Hypothalamus (tissue), 51 donors: Measurements from ENCODE around the gene THSD4.

ENCODE experiments used
- DNase-seq, 51 donors: peaks; one replicate each; lab custom pipeline; 2025; lab: John Stamatoyannopoulos, UW

The THSD4 gene

GRCh38 chr15:71806452-71806931 lies 691.2 kb downstream of the THSD4 start:
- DNase-seq: no peak

GRCh38 chr15:71807125-71807629 lies 691.9 kb downstream of the THSD4 start:
- DNase-seq: no peak

DNA sequence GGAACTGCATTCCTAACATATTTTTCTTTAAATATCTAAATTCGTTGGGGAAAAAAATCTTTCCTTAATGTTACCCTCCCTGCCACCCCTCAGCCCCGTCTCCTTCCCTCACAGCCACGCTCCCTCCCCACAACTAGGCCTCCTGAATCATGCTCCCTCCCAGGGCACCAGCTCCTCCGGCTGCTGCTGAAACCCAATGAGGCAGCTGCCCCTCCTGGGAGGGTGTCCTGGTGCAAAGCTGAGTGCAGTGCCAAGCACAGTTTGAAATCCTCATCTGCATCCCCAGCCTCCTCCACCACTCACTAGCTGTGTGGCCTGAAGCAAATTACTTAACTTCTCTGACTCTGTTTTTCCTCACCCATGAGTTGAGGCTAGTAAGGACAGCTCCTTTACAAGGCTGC lies 692.4 kb downstream of the THSD4 start:
- no peak for DNase-seq

DNA sequence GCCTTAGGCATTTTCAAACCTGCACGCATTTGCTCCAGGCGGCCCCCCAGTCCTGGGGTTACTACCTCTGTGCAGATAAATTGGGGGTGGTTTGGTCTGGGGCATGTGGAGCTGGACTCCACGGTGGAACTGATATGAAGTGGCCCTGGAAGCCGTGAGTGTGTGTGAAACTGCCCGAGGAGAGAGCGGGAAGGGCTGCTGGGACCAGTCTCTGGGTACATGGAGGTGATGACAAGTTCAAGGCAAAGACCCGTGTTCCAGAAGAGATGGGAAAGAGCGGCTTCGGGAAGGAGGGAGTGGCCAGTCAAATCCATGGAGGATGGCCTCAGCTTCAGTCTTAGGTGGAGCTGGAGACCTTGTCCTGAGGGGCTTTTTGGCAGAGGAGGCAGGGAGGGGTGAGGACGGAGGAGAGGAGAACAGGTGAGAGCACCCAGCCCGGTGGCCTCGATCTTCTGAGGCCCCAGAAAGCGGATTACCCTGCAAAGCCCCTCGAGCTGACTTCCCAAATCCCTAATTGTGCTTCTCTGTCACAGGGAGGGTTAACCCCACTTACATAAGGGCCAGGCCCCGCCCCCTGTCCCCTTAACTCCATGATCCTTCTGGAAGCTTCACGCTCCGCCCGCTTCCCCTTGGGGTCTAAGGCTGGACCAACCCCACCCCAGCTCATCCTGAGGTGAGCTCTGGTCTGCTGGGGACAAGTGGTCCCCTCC lies 693.2 kb downstream of the THSD4 start:
- DNase-seq: no peak

DNA sequence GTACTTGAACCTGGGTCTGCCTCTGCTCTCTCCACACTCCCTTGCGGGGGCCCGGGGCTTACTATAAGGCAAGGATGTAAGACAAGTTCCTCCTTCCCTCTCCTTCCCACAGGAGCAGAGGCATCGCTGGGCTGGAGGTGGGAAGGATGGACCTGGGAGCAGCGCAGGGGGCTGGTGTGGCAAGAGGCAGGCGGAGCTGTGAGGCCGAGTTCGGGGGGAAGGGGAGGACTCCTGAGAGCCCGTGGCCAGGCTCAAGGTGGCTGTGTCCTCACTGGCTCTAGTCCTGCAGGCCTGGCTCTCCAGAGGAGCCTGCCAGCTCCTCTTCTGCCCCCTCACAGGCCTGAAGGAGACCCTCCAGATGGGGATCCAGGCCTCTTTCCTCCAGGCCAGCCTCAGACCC lies 694.1 kb downstream of the THSD4 start:
- no peak for DNase-seq

DNA sequence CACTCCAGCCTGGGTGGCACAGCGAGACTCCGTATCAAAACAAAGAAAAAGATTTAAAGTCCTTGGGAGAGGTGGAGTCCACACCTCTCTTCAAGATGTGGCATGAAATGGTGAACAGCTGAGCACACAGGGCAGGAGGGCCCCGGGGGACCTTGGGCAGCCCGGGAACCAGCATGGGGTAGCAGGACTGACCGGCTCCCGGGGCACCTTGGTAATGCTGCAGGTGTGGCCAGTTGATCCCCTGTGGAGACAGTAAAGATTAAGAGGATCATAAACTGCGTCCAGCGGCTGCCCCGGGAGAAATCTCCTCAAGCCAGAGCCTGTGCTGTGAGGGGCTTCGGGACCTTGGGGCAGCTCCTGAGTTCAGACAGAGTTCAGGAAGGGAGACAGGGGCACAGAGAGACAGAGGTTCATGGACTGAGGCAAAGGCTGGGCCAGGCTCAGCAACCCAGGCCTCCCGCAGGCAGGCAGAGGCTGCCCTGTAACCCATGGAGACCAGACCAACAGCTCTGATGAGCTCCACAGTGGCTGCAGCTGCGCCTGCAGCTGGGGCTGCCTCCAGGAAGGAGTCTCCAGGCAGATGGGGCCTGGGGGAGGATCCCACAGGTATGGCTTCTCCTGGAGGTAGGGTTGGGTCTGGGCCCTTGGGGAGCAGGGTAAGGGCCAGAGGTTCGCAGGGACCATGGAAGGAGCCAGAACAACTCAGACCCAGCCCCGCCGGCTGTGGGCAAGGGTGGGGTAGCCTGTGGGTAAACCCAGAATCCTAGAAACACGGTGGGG lies 695.2 kb downstream of the THSD4 start, which contains the start of gene NR2E3:
NR2E3 (plus strand) TSS at position 299 of the 780 bp plus-strand sequence; CDS start at position 489, 190 bp downstream.
- DNase-seq: no peak

DNA sequence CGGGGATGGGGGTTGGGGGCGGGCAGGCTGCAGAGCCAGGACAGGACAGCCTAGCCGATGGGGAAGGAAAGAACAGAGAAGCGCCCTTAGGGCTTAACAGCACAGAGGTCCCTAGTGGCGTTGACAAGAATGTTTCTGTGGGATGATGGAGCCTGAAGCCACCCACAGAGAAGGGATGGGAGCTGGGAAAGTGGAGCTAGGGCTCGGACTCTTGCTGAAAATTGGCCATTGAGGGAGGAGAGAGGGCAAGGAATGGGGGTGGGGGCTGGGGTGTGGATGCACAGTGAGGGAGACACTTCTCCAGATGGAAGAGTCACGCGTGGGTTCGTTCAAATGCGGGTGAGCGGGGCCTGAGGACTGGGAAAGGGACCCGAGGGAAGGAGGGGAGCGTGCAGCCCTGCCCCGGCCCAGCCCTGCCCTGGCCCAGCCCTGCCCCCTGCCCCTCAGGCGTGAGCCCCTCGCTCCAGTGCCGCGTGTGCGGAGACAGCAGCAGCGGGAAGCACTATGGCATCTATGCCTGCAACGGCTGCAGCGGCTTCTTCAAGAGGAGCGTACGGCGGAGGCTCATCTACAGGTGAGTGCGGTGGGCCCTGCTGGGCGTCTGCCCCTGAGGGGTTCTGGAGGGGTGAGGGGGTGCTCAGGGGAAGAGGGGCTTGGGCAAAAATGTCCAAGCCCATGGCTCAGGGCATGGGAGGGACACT lies 695.9 kb downstream of the THSD4 start:
- no peak for DNase-seq

DNA sequence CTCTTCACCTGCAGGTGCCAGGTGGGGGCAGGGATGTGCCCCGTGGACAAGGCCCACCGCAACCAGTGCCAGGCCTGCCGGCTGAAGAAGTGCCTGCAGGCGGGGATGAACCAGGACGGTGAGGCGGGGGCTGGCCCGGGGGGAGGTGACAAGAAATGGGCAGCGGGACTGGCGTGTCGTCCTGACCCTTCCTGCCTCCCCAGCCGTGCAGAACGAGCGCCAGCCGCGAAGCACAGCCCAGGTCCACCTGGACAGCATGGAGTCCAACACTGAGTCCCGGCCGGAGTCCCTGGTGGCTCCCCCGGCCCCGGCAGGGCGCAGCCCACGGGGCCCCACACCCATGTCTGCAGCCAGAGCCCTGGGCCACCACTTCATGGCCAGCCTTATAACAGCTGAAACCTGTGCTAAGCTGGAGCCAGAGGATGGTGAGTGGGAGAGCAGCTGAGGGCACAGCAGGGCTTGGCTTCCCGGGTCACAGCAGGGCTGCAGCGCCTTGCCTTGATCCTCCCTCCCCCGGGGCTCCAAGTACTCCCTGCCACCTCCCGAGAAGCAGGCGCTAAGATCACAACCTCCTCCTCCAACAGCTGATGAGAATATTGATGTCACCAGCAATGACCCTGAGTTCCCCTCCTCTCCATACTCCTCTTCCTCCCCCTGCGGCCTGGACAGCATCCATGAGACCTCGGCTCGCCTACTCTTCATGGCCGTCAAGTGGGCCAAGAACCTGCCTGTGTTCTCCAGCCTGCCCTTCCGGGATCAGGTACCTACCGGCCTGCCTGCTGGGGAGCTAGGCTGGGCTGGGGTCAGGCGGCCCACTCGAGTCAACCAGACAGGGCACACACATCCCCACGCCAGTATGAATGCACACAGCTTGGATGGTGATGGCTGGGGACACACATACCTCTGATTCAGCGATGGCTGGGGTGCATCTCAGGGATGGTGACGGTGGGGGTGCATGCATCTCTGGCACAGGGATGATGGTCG lies 696.8 kb downstream of the THSD4 start:
- no peak for DNase-seq

- no peak for DNase-seq
Observed at GRCh38 chr15:71812966-71813722, 697.9 kb downstream of the THSD4 start.

DNA sequence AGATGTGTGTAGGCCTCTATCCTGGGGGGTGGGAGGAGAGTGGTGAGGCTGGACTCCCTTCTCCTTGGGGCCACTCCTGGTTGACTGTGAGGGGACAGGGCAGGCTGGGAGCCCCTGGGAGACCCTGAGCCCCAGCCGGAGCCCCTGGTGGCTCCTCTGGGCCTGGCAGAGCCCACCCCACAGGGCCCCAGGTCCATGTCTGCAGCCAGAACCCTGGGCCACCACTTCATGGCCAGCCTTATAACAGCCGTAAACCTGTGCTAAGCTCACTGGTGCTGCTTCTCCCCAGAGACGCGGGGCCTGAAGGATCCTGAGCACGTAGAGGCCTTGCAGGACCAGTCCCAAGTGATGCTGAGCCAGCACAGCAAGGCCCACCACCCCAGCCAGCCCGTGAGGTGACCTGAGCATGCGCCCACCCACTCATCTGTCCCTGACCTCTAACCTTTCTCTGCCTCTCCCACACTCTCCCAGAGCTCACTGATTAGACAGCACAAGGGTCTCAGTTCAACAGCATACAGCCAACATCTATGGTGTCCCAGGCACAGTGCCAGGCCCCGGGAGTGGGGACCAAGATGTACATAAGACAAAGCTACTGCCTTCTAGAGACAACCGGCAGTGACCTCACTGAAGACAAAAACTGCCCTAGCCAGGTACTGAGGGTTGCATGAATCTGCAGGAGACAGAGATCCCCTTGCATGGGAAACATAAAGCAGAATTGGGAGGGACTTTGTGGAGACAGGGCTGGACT lies 698.6 kb downstream of the THSD4 start:
- no peak for DNase-seq

- DNase-seq: no peak
Observed at GRCh38 chr15:71815301-71815700, 700.0 kb downstream of the THSD4 start.

GRCh38 chr15:71817351-71817750 lies 702.1 kb downstream of the THSD4 start:
- DNase-seq: no peak

DNA sequence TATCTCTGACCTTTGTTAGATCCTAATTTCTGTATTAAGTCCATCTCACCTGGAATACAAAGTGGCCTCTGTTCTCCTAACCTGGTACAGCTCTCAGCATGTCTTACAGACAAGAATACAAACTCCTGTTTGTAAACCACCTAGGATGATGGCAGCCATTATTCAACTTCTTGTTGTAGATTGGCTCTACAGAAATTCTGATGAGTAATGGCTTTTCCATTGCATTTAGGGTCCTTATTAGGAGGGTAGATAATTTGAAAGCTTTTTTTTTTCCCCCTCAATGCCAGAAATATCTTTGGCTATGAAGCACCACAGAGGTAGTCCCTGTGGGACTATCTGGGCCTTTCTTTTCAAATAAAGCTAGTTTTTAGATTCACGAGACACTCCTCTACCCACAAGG lies 704.9 kb downstream of the THSD4 start:
- DNase-seq: no peak

GRCh38 chr15:71821547-71822129 lies 706.4 kb downstream of the THSD4 start:
- DNase-seq: no peak

DNA sequence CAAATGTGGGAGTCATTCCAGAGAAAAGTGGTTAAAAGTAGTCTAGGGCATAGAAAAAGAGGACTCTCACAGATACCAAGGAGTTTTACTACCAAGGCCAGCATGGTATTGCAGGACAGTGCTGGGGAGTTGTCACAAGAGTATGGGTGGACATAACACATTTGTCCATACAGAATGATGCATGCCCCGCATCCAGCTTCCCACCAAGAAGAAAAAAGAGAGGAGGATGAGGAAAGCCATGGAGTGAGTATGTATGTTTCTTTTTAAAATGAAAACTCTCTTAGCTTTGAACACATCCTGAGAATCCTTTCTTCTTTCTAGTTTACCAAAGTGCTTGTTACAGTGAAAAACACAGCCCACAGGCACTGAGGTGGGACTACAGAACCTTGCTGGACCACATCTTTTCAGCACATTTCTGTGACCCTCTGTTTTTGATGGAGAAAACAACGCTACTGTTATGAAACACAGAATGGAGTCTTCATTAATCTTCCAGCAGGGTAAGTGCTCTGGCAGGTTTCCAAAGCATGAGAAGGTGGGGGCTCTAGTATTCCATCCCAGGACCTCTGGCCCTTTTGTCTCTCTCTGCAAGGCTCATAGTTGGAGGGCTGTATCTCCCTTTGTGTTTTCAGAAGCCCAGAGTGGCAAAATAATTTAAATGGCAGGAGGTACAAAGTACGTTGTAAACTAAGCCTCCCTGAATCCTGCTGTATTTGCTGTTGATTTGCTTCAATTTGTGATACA lies 707.8 kb downstream of the THSD4 start:
- DNase-seq: no peak

GRCh38 chr15:71823801-71824200 lies 708.5 kb downstream of the THSD4 start:
- DNase-seq: no peak

GRCh38 chr15:71825021-71825730 lies 709.9 kb downstream of the THSD4 start:
- no peak for DNase-seq
